OCI-LY1 (cell line): ENCODE data around the gene FDPS.
"Not testable (repeated sequence)": the region's sequence is repeated elsewhere in the genome, so short reads cannot be mapped to it uniquely, and the experiment has no call there.

ENCODE experiments used
- H2AFZ ChIP-seq: fragments of 200-600 bp; sonication (generic), shearing (Covaris generic); 2 replicates; pipeline ENCODE4 v1.6.0; 2014; ENCODE audit warnings: antibody characterized with exemption, mild to moderate bottlenecking, low read length
- H3F3A ChIP-seq: fragments of 200-600 bp; sonication (generic), shearing (Covaris generic); 2 replicates; pipeline ENCODE4 v1.6.0; 2014; ENCODE audit warnings: mild to moderate bottlenecking, antibody characterized with exemption, low read length, moderate library complexity; ENCODE audit not compliant: insufficient read depth
- H3K27ac ChIP-seq: fragments of 200-600 bp; sonication (generic); 2 replicates; pipeline ENCODE4 v1.5.1; 2014; ENCODE audit warnings: low read length, mixed run types, mild to moderate bottlenecking, low read depth; ENCODE audit not compliant: poor library complexity, severe bottlenecking
- H3K27me3 ChIP-seq: fragments of 200-600 bp; sonication (generic); 2 replicates; pipeline ENCODE4 v1.6.0; 2014; ENCODE audit warnings: antibody characterized with exemption, mild to moderate bottlenecking, low read length, moderate library complexity; ENCODE audit not compliant: insufficient read depth
- H3K36me3 ChIP-seq: fragments of 200-600 bp; sonication (generic); 2 replicates; pipeline ENCODE4 v1.6.1; 2014; ENCODE audit warnings: mild to moderate bottlenecking, antibody characterized with exemption, low read length, moderate library complexity, mixed read lengths; ENCODE audit not compliant: insufficient read depth
- H3K4me1 ChIP-seq: fragments of 200-600 bp; sonication (generic); 2 replicates; pipeline ENCODE4 v1.5.1; 2014; ENCODE audit warnings: mild to moderate bottlenecking, low read length, moderate library complexity; ENCODE audit not compliant: insufficient read depth, severe bottlenecking
- H3K4me2 ChIP-seq: fragments of 200-600 bp; sonication (generic), shearing (Covaris generic); 2 replicates; pipeline ENCODE4 v1.6.1; 2014; ENCODE audit warnings: low read length
- H3K4me3 ChIP-seq: fragments of 200-600 bp; sonication (generic); 2 replicates; pipeline ENCODE4 v1.5.1; 2014; ENCODE audit warnings: low read length, low read depth, mild to moderate bottlenecking, mixed read lengths; ENCODE audit not compliant: poor library complexity, severe bottlenecking
- H3K79me2 ChIP-seq: fragments of 200-600 bp; shearing (Covaris generic); 2 replicates; pipeline ENCODE4 v1.6.1; 2016; ENCODE audit warnings: mixed run types, low read length, mixed read lengths; ENCODE audit not compliant: insufficient read depth
- H3K9ac ChIP-seq: fragments of 200-600 bp; sonication (generic), shearing (Covaris generic); 2 replicates; pipeline ENCODE4 v1.6.1; 2014; ENCODE audit warnings: mild to moderate bottlenecking, low read length, mixed read lengths
- H3K9me2 ChIP-seq: fragments of 200-600 bp; sonication (generic), shearing (Covaris generic); 2 replicates; pipeline ENCODE4 v1.6.1; 2014; ENCODE audit warnings: low read depth, mild to moderate bottlenecking, low read length, mixed read lengths
- H3K9me3 ChIP-seq: fragments of 200-600 bp; shearing (Covaris generic); 2 replicates; pipeline ENCODE4 v1.6.1; 2014; ENCODE audit warnings: low read length, mixed read lengths
- H4K20me1 ChIP-seq: fragments of 200-600 bp; sonication (generic), shearing (Covaris generic); 2 replicates; pipeline ENCODE4 v1.6.0; 2016; ENCODE audit warnings: mild to moderate bottlenecking, low read length; ENCODE audit not compliant: insufficient read depth
- EZH2 ChIP-seq: fragments of 200-600 bp; sonication (generic), shearing (Covaris generic); IDR thresholded peaks from 2 replicates; pipeline ENCODE4 v1.8.0; 2017; ENCODE audit warnings: borderline replicate concordance, mixed run types, mild to moderate bottlenecking, antibody characterized with exemption, low read length, moderate library complexity, mixed read lengths
- TF ChIP-seq, protein P1 (sequence below): fragments of 200-600 bp; sonication (generic), shearing (Covaris generic); IDR thresholded peaks from 2 replicates; pipeline ENCODE4 v1.5.1; 2017; ENCODE audit warnings: mild to moderate bottlenecking, antibody characterized with exemption, low read length, moderate library complexity, mixed read lengths

Gene FDPS

DNA sequence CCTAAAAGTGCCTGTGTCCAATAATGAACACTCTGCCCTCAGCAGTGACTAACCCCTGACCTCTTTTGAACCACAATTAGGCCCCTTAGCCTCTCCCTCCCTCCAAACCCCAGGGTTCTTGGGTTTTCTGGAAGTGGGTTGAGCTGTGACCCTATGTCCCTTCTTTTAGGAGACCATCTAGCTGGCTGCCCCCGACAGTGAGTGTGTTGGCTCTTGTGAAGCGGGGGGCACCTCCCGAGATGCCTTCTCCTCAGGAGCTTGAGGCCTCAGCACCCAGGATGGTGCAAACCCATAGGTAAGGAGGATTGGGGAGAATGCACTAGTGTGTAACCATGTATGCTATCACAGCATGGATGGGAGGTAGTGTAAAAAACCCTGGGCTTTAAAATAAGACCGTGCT, 19.3 kb downstream of the FDPS start:
- Histone ChIP-seq H3K27me3 (no peaks in the 10 kb centered on the region), H3K36me3 (peaks cover 19% of the 10 kb centered on the region; the same call in 1 of the 2 replicates), H4K20me1 (no peaks in the 10 kb centered on the region), H3K27ac (peak overlapping the region; percentile 4), H2AFZ (no peak overlapping the region), H3K4me1 (peaks cover 13% of the 10 kb centered on the region), H3K4me2 (no peak overlapping the region), H3K9me2 (no peaks in the 10 kb centered on the region), H3F3A (peaks cover 4% of the 10 kb centered on the region; the same call in 1 of the 2 replicates), H3K79me2 (no peaks in the 10 kb centered on the region), H3K9ac (no peak overlapping the region), H3K4me3 (no peak overlapping the region), H3K9me3 (no peaks in the 10 kb centered on the region)
- TF ChIP-seq, protein P1, sequence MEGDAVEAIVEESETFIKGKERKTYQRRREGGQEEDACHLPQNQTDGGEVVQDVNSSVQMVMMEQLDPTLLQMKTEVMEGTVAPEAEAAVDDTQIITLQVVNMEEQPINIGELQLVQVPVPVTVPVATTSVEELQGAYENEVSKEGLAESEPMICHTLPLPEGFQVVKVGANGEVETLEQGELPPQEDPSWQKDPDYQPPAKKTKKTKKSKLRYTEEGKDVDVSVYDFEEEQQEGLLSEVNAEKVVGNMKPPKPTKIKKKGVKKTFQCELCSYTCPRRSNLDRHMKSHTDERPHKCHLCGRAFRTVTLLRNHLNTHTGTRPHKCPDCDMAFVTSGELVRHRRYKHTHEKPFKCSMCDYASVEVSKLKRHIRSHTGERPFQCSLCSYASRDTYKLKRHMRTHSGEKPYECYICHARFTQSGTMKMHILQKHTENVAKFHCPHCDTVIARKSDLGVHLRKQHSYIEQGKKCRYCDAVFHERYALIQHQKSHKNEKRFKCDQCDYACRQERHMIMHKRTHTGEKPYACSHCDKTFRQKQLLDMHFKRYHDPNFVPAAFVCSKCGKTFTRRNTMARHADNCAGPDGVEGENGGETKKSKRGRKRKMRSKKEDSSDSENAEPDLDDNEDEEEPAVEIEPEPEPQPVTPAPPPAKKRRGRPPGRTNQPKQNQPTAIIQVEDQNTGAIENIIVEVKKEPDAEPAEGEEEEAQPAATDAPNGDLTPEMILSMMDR: no peak
- TF ChIP-seq EZH2: no peak

DNA sequence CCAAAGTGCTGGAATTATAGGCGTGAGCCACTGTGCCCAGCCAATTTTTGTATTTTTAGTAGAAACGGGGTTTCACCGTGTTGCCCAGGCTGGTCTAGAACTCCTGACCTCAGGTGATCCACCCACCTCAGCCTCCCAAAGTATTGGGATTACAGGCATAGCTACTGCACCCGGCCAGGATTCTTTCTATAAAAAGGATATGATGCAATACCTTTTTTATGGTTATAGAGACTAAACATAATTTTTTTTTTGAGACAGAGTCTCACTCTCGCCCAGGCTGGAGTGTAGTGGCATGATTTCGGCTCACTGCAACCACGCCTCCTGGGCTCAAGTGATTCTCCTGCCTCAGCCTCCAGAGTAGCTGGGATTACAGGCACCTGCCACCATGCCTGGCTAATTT, 20.2 kb downstream of the FDPS start:
- H3K79me2 ChIP-seq, H4K20me1 ChIP-seq, H3F3A ChIP-seq, H3K4me2 ChIP-seq, H3K9ac ChIP-seq, H3K9me3 ChIP-seq, H3K27ac ChIP-seq, H3K4me3 ChIP-seq, H3K27me3 ChIP-seq, H3K9me2 ChIP-seq, H2AFZ ChIP-seq: not testable (repeated sequence)
- Histone ChIP-seq H3K36me3 (peaks cover 25% of the 10 kb centered on the region; the same call in 1 of the 2 replicates), H3K4me1 (peaks cover 13% of the 10 kb centered on the region)

DNA sequence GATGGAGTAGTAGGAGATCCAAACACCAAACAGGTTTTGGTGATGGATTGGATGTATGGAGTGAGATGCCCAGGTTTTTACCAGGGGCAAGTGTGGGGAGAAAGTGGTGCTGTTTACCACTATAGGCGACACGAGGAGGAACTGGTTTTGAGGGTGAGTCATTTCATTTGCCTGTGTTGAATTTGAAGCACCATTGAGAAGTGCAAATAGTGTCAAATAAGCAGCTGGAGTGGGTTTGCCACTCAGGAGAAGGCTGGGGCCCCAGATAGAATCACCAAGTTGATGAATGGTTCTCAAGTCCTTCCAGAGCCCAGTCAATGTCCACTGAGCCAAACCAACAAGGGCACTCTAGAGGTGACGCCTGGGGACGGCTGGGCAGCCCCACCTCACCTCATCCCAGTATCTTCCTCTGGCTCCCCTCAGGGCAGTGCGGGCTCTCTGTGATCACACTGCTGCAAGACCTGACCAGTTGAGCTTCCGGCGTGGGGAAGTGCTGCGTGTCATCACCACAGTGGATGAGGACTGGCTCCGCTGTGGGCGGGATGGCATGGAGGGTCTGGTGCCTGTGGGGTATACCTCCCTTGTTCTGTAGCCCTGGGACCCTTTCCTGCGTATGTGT, 21.4 kb downstream of the FDPS start:
- Histone ChIP-seq H3K79me2 (no peaks in the 10 kb centered on the region), H3K9ac (no peak overlapping the region), H3F3A (peaks cover 4% of the 10 kb centered on the region; the same call in 1 of the 2 replicates), H3K9me2 (no peaks in the 10 kb centered on the region), H3K27me3 (no peaks in the 10 kb centered on the region), H2AFZ (no peak overlapping the region), H3K9me3 (no peaks in the 10 kb centered on the region), H3K4me2 (no peak overlapping the region), H3K36me3 (peaks cover 34% of the 10 kb centered on the region; the same call in 1 of the 2 replicates), H3K4me1 (peaks cover 7% of the 10 kb centered on the region), H3K27ac (no peak overlapping the region), H4K20me1 (no peaks in the 10 kb centered on the region), H3K4me3 (no peak overlapping the region)
- TF ChIP-seq, protein P1: no peak
- no peak for TF ChIP-seq EZH2

DNA sequence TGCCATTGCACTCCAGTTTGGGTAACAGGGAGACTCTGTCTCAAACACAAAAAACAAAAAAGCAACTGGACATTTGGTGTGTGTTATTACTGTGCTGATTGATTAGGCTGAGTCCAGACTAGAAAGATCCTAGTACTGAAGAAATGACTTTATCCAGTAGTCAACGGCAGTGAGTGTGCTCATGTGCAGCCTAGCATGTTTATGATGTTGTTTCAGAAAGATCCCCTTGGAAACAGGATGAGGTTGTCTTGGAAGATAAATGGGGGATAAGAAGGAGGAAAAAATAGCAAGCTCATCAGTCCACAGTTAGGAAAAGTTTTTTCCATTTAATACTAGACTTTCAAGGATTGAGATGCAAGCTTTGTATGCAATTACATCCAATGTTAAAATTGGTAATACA, 26.3 kb downstream of the FDPS start:
- Histone ChIP-seq H3K4me1 (no peaks in the 10 kb centered on the region), H3K27me3 (no peaks in the 10 kb centered on the region), H3K36me3 (peaks cover 76% of the 10 kb centered on the region), H3K27ac (no peak overlapping the region), H4K20me1 (no peaks in the 10 kb centered on the region), H3K9ac (no peak overlapping the region), H3K9me2 (no peaks in the 10 kb centered on the region), H3F3A (no peaks in the 10 kb centered on the region), H3K4me2 (no peak overlapping the region), H3K79me2 (no peaks in the 10 kb centered on the region), H2AFZ (no peak overlapping the region), H3K9me3 (no peaks in the 10 kb centered on the region), H3K4me3 (no peak overlapping the region)
- TF ChIP-seq, protein P1: no peak
- no peak for TF ChIP-seq EZH2
